Spinal cord (tissue), 10 donors: ENCODE data around the gene PRDX2. TPM values are rescaled to one million over a fixed set of nuclear protein-coding genes. Genes with fewer than 3 reads are reported as not detected.

ENCODE experiments used
- DNase-seq, 6 donors: peaks; one replicate each; pipeline versions ENCODE4 v3.0.0 to v3.0.0-alpha.2; 2013 to 2015; ENCODE audit warnings: low spot score in 6 of 6, low read depth in 4 of 6
- H3K27ac ChIP-seq: one replicate; pipeline ENCODE4 v1.5.1; 2013; ENCODE audit warnings: low read depth, low read length, control low read depth
- H3K27me3 ChIP-seq: one replicate; pipeline ENCODE4 v1.6.1; 2013; ENCODE audit warnings: low read length; ENCODE audit not compliant: control insufficient read depth, insufficient read depth
- H3K36me3 ChIP-seq: one replicate; pipeline ENCODE4 v1.6.1; 2013; ENCODE audit warnings: low read length; ENCODE audit not compliant: control insufficient read depth, insufficient read depth
- H3K4me1 ChIP-seq: one replicate; pipeline ENCODE4 v1.6.1; 2013; ENCODE audit warnings: low read length; ENCODE audit not compliant: control insufficient read depth, insufficient read depth
- H3K4me3 ChIP-seq: one replicate; pipeline ENCODE4 v1.5.1; 2013; ENCODE audit warnings: low read depth, low read length, control low read depth
- H3K9me3 ChIP-seq: one replicate; pipeline ENCODE4 v1.6.1; 2013; ENCODE audit warnings: low read length; ENCODE audit not compliant: control insufficient read depth, insufficient read depth
- WGBS: methylation state at CpG from one replicate; pipeline ENCODE4 v1.1.5; 2013; ENCODE audit warnings: missing lambda C conversion rate; ENCODE audit not compliant: insufficient coverage; 5-methylcytosine and 5-hydroxymethylcytosine counted together
- polyA plus RNA-seq, 2 donors: library from polyadenylated mRNA; unstranded; fragments of 120-200 nt; gene quantifications; one replicate each; pipeline ENCODE4 v1.2.1, GENCODE V29; 2013; ENCODE audit not compliant: insufficient read length in 2 of 2
- total RNA-seq, 2 donors: library from RNA; depleted of rRNA in 1 of 2; stranded (reverse); fragments of 120-200 nt in 1 of 2; fragments of >200 nt in 1 of 2; gene quantifications; one replicate each; pipeline versions ENCODE4 v1.2.3 to v1.2.4, GENCODE V29; 2013 to 2014
- donor health status: healthy.

PRDX2 gene
- total and polyA plus RNA-seq, 4 donors, result 280 to 476 (median 439) TPM

DNA sequence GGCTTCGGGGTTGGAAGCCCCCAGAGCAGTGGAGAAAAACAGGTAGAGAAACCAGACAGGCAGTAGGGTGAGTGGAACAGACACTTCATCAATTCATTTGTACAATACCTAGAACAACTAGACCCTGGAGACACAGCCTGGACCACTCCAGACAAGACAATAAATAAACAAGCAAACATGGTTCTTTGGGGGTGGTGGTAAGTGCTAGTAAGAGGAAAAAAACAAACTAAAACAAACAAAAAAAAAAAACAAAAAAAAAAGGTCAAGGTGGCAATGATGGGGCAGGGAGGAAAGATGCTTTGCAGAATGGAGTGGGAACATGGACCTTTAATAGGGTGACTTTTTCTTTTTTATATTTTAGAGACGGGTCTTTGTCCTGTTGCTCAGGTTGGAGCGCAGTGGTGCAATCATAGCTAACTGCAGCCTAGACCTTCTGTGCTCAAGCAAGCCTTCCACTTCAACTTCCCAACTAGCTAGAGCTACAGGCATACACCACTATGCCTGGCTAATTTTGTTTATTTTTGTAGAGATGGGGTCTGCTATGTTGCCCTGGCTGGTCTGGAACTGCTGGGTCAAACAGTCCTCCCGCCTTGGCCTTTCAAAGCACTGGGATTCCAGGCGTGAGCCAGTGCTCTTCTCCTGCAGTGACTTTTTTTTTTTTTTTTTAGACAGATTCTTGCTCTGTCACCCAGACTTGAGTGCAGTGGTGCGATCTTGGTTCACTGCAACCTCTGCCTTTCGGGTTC is 7.2 kb downstream of the PRDX2 start:
- Histone ChIP-seq H3K9me3 (no peaks in the 10 kb centered on the region), H3K27ac (peak overlapping the region; percentile 95), H3K27me3 (peaks cover 5% of the 10 kb centered on the region), H3K36me3 (peaks cover 26% of the 10 kb centered on the region), H3K4me3 (peak overlapping the region; percentile 61), H3K4me1 (peaks cover 48% of the 10 kb centered on the region)
- no peak for DNase-seq
- WGBS, result 85% methylated on average over 4 of the region's 7 CpGs

DNA sequence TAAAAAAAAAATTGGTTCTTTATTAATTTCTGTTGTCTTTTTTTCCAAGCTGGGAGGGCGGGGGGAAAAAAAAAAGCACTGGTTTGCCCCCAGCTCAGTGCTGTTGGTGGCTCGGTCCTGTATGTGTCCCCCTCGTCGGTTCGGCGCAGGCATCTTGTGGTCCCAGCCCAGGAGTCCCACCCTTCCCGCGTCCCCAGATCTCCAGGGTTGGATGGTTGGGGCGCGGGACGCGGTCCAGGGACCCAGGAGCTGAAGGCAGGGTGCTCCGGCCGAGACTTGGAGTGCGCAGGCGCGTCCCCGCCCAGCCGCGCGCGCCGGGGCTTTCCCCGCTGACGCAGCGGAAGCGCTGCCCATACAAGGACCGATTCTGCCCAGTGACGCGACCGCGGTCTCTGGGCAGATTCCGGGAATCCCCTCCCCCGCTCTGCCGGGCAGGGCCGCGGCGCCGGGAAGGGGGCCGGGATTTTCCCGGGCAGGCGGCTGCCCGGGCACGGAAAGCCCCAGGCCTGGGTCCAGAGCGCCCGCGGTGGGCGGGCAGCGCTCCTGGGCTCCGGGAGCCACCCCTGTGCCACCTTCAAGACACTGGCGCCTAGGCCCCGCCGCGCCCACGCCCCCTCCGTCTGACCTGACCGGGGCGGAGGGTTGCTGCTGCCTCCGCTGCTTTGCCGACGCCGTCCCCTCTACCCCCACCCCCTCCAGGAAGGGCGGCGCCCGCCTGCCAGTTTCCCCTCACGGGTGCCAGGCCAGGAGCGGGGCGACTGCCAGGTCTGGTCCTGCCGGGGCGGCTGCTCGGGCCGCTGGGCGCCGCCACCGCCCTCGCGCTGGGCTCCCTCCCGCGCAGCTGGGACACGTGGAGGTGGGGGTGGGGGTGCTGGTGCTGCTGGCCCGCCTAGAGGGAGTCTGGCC is 8.1 kb downstream of the PRDX2 start:
- peak overlapping the region; percentile 61 for H3K4me3 ChIP-seq
- under 1% methylated on average over 73 of the region's 81 CpGs for WGBS
- peaks cover 18% of the 10 kb centered on the region for H3K36me3 ChIP-seq
- peak overlapping the region; percentile 95 for H3K27ac ChIP-seq
- H3K4me1 ChIP-seq, result peaks cover 56% of the 10 kb centered on the region
- H3K9me3 ChIP-seq, result no peaks in the 10 kb centered on the region
- DNase-seq, result peak in 4 of 6 donors; percentile 86 to 98 (median 94)
- H3K27me3 ChIP-seq, result peaks cover 5% of the 10 kb centered on the region

DNA sequence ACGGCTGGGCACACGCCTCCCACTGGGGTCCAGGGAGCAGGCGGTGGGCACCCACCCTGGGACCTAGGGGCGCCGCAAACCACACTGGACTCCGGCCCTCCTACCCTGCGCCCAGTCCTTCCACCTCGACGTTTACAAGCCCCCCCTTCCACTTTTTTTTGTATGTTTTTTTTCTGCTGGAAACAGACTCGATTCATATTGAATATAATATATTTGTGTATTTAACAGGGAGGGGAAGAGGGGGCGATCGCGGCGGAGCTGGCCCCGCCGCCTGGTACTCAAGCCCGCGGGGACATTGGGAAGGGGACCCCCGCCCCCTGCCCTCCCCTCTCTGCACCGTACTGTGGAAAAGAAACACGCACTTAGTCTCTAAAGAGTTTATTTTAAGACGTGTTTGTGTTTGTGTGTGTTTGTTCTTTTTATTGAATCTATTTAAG is 8.7 kb downstream of the PRDX2 start:
- WGBS, result under 1% methylated on average over 11 of the region's 22 CpGs
- H3K9me3 ChIP-seq, result no peaks in the 10 kb centered on the region
- H3K27ac ChIP-seq, result peak overlapping the region; percentile 95
- peaks cover 5% of the 10 kb centered on the region for H3K27me3 ChIP-seq
- no peak for DNase-seq
- H3K36me3 ChIP-seq, result peaks cover 11% of the 10 kb centered on the region
- peak overlapping the region; percentile 61 for H3K4me3 ChIP-seq
- peaks cover 61% of the 10 kb centered on the region for H3K4me1 ChIP-seq

DNA sequence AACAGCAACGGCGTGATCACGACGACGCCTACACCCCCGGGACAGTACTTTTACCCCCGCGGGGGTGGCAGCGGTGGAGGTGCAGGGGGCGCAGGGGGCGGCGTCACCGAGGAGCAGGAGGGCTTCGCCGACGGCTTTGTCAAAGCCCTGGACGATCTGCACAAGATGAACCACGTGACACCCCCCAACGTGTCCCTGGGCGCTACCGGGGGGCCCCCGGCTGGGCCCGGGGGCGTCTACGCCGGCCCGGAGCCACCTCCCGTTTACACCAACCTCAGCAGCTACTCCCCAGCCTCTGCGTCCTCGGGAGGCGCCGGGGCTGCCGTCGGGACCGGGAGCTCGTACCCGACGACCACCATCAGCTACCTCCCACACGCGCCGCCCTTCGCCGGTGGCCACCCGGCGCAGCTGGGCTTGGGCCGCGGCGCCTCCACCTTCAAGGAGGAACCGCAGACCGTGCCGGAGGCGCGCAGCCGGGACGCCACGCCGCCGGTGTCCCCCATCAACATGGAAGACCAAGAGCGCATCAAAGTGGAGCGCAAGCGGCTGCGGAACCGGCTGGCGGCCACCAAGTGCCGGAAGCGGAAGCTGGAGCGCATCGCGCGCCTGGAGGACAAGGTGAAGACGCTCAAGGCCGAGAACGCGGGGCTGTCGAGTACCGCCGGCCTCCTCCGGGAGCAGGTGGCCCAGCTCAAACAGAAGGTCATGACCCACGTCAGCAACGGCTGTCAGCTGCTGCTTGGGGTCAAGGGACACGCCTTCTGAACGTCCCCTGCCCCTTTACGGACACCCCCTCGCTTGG is 9.3 kb downstream of the PRDX2 start:
- under 1% methylated on average over 84 of the region's 84 CpGs for WGBS
- Histone ChIP-seq H3K27me3 (peaks cover 5% of the 10 kb centered on the region), H3K27ac (peak overlapping the region; percentile 95), H3K36me3 (peaks cover 5% of the 10 kb centered on the region), H3K4me3 (peak overlapping the region; percentile 61), H3K4me1 (peaks cover 61% of the 10 kb centered on the region), H3K9me3 (no peaks in the 10 kb centered on the region)
- peak in 2 of 6 donors; percentile 54 to 65 for DNase-seq

DNA sequence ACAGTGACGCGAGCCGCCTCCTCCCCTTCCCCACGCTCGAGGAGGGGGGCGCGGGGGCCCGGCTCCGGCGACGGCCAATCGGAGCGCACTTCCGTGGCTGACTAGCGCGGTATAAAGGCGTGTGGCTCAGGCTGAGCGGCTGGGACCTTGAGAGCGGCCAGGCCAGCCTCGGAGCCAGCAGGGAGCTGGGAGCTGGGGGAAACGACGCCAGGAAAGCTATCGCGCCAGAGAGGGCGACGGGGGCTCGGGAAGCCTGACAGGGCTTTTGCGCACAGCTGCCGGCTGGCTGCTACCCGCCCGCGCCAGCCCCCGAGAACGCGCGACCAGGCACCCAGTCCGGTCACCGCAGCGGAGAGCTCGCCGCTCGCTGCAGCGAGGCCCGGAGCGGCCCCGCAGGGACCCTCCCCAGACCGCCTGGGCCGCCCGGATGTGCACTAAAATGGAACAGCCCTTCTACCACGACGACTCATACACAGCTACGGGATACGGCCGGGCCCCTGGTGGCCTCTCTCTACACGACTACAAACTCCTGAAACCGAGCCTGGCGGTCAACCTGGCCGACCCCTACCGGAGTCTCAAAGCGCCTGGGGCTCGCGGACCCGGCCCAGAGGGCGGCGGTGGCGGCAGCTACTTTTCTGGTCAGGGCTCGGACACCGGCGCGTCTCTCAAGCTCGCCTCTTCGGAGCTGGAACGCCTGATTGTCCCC is 10.1 kb downstream of the PRDX2 start, which contains the start of gene JUNB:
JUNB (plus strand) TSS at position 142 of the 706 bp plus-strand sequence; CDS start at position 428, 286 bp downstream.
- DNase-seq, result peak in 3 of 6 donors; percentile 78 to 96 (median 95)
- H3K4me3 ChIP-seq, result peak within 1 kb of the TSS; percentile 61
- under 1% methylated on average over 73 of the region's 73 CpGs for WGBS
- no peaks in the 10 kb centered on the region for H3K9me3 ChIP-seq
- H3K27me3 ChIP-seq, result peaks cover 5% of the 10 kb centered on the region
- H3K4me1 ChIP-seq, result peaks cover 62% of the 10 kb centered on the region
- H3K27ac ChIP-seq, result peak within 1 kb of the TSS; percentile 95
- no peaks in the 10 kb centered on the region for H3K36me3 ChIP-seq

DNA sequence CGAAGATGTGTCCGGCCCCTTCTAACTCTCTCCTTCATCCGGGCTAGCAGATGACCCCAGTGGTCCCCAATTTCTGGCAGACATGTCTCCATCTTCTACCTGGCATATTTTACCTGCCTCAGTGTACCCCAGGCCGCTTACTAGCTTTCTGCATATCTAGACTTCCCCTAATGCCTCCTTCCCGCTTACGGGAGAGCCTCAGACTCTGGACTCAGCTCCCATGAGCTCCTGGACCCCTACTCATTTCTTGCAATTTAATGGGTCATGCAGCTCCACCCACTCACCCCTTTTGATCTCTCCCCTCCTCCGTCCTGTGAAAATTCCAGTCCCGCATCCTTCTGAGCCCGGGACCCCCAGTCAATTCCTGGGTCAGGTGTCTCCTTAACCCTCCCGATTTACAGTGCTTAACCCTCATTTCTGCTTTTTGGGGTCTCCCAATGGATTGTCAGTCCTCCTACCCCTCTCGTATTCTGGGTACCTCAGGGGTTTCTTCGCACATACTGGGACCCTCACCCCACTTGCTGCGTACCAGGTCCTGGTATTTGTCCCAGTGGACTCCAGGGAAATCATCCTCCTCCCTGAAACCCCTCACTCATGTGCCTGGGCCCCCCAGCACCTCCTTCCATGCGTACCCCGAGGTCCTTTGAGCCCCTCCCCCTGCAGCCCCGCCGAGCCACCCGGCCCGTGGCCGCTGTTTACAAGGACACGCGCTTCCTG is 10.8 kb downstream of the PRDX2 start:
- Histone ChIP-seq H3K4me1 (peaks cover 62% of the 10 kb centered on the region), H3K9me3 (no peaks in the 10 kb centered on the region), H3K27ac (peak overlapping the region; percentile 95), H3K27me3 (peaks cover 5% of the 10 kb centered on the region), H3K4me3 (peak overlapping the region; percentile 61), H3K36me3 (no peaks in the 10 kb centered on the region)
- no peak for DNase-seq
- 1% methylated on average over 22 of the region's 22 CpGs for WGBS

DNA sequence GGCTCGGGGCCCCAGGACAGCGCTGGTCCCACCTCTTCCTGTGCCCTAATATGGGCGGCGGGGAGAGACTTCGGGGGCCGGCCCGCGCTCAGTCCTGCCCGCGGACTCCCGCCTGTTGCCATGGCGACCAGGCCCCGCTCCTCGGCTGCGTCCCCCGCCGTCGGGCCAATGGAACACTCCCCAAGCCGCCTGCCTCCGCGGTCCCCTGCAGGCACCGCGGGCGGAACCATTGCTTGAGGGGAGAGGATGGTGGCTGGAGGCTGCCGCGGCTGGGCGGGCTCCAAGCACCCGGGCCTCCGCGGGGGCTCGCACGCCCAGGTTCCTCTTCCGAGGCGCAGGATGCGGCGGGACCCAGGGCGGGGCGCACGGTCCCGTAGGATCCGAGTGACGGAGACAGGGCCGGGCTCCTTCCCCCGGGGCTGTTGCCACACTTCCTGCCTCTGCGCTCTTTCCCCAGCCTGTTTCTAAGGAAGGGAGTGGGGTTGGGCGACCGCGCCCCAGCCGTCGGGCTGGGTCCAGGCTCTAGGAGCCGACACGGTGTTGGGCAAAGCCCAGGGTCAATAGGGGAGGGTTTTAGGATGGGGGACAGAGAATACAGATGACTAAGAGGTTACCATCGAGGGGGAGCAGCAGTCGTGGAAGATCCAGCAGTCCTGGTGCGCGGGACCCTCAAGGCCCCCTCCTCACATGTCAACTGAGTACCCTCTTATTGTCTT is 11.5 kb downstream of the PRDX2 start:
- Histone ChIP-seq H3K4me1 (peaks cover 67% of the 10 kb centered on the region), H3K27me3 (peaks cover 5% of the 10 kb centered on the region), H3K27ac (peak overlapping the region; percentile 95), H3K9me3 (no peaks in the 10 kb centered on the region), H3K4me3 (peak overlapping the region; percentile 61), H3K36me3 (no peaks in the 10 kb centered on the region)
- DNase-seq, result peak in 3 of 6 donors; percentile 81 to 96 (median 96)
- under 1% methylated on average over 56 of the region's 56 CpGs for WGBS
